B cell (primary cell): ENCODE results near the gene SPIRE1. TPM values are rescaled to one million over a fixed set of nuclear protein-coding genes. Genes with fewer than 3 reads are reported as not detected.

Experiments used
- ATAC-seq: fragments of 200-7000 bp; cut with Tn5 transposase; one replicate; pipeline ENCODE4 v1.10.0; 2021; ENCODE audit warnings: low read depth, mild to moderate bottlenecking, moderate number of reproducible peaks, moderate library complexity
- CTCF ChIA-PET: fragments of 350-600 bp; sonication (Branson Sonifier 250); formaldehyde crosslinking; loops from one replicate; lab custom pipeline; 2021; ENCODE audit warnings: antibody characterized with exemption, inconsistent platforms; lab: Charles Lee
- POLR2A ChIA-PET: fragments of 350-600 bp; sonication (Branson Sonifier 250); formaldehyde crosslinking; loops from one replicate; lab custom pipeline; 2021; ENCODE audit warnings: antibody characterized with exemption; lab: Charles Lee
- DNase-seq: peaks from one replicate; pipeline ENCODE4 v3.0.0; 2013
- H2AFZ ChIP-seq: 2 replicates; pipeline ENCODE4 v1.6.1; 2012; ENCODE audit warnings: mild to moderate bottlenecking, low read depth, low read length; ENCODE audit not compliant: insufficient read depth, poor library complexity, severe bottlenecking
- H3K27ac ChIP-seq, 2 donors: 1 replicate in 1 of 2; 2 replicates in 1 of 2; pipeline ENCODE4 v1.5.1; 2012 to 2013; ENCODE audit warnings: low read length in 2 of 2, mild to moderate bottlenecking in 2 of 2, moderate library complexity in 1 of 2
- H3K27me3 ChIP-seq, 4 experiments: fragments of 200-600 bp in 1 of 4; sonication (generic) in 1 of 4; replicated peaks in 1 of 4; 1 replicate in 2 of 4; 2 replicates in 2 of 4; pipeline versions ENCODE4 v1.6.1 to v1.7.0; 2013 to 2016; ENCODE audit warnings: low read length in 3 of 4, mild to moderate bottlenecking in 2 of 4, mixed read lengths in 1 of 4, moderate library complexity in 1 of 4; ENCODE audit not compliant: insufficient read depth in 4 of 4, control insufficient read depth in 3 of 4; ENCODE audit errors: control extremely low read depth in 1 of 4
- H3K36me3 ChIP-seq, 2 experiments: replicated peaks in 1 of 2; 1 replicate in 1 of 2; 2 replicates in 1 of 2; pipeline versions ENCODE4 v1.6.1 to v1.7.1; 2013; ENCODE audit warnings: low read length in 1 of 2; ENCODE audit not compliant: insufficient read depth in 2 of 2, control insufficient read depth in 1 of 2; ENCODE audit errors: control extremely low read depth in 1 of 2, extremely low read depth in 1 of 2
- H3K4me1 ChIP-seq, 2 donors: fragments of 200-600 bp in 1 of 2; sonication (generic) in 1 of 2; 1 replicate in 1 of 2; 2 replicates in 1 of 2; pipeline versions ENCODE4 v1.5.1 to v1.6.1; 2013 to 2017; ENCODE audit warnings: low read length in 2 of 2; ENCODE audit not compliant: control insufficient read depth in 2 of 2, insufficient read depth in 2 of 2
- H3K4me2 ChIP-seq: replicated peaks from 2 replicates; pipeline ENCODE3; 2012; ENCODE audit warnings: mild to moderate bottlenecking, low read depth, low read length; ENCODE audit not compliant: poor library complexity, severe bottlenecking
- H3K4me3 ChIP-seq, 5 experiments: fragments of 200-600 bp in 1 of 5; sonication (generic) in 1 of 5; 1 replicate in 3 of 5; 2 replicates in 2 of 5; pipeline versions ENCODE4 v1.5.1 to v1.7.0; 2011 to 2016; ENCODE audit warnings: low read length in 4 of 5, mild to moderate bottlenecking in 4 of 5, low read depth in 2 of 5, control low read depth in 1 of 5, moderate library complexity in 1 of 5; ENCODE audit not compliant: insufficient read depth in 1 of 5; ENCODE audit errors: control extremely low read depth in 1 of 5, extremely low read depth in 1 of 5
- H3K79me2 ChIP-seq: fragments of 200-600 bp; sonication (generic); one replicate; pipeline ENCODE4 v1.6.0; 2016; ENCODE audit warnings: low read length; ENCODE audit not compliant: control insufficient read depth, insufficient read depth
- H3K9ac ChIP-seq: fragments of 200-600 bp; sonication (generic); 2 replicates; pipeline ENCODE4 v1.6.1; 2017; ENCODE audit warnings: mild to moderate bottlenecking, low read length, moderate library complexity
- H3K9me3 ChIP-seq, 3 donors: one replicate each; pipeline versions ENCODE4 v1.6.1 to v1.7.1; 2013; ENCODE audit warnings: low read length in 2 of 3; ENCODE audit not compliant: control insufficient read depth in 2 of 3, insufficient read depth in 1 of 3; ENCODE audit errors: control extremely low read depth in 1 of 3
- H4K20me1 ChIP-seq: 2 replicates; pipeline ENCODE4 v1.6.0; 2012; ENCODE audit warnings: mild to moderate bottlenecking, low read length; ENCODE audit not compliant: insufficient read depth, control insufficient read depth, poor library complexity, severe bottlenecking
- H3K27ac Mint-ChIP-seq: one replicate; pipeline ENCODE4 v1.8.0; 2021; ENCODE audit warnings: mixed read lengths
- H3K27me3 Mint-ChIP-seq: one replicate; pipeline ENCODE4 v1.8.0; 2021; ENCODE audit warnings: mixed read lengths
- H3K4me1 Mint-ChIP-seq: one replicate; pipeline ENCODE4 v1.8.0; 2021; ENCODE audit warnings: mixed read lengths
- H3K4me3 Mint-ChIP-seq: one replicate; pipeline ENCODE4 v1.8.0; 2021; ENCODE audit warnings: mixed read lengths
- H3K9me3 Mint-ChIP-seq: one replicate; pipeline ENCODE4 v1.8.0; 2022; ENCODE audit warnings: mixed read lengths; ENCODE audit not compliant: insufficient read depth
- EZH2 ChIP-seq: IDR thresholded peaks from 2 replicates; pipeline ENCODE4 v1.6.1; 2012; ENCODE audit warnings: borderline replicate concordance, low read depth, mild to moderate bottlenecking, moderate library complexity, low read length; ENCODE audit not compliant: insufficient read depth, poor library complexity, severe bottlenecking
- WGBS: methylation state at CpG from one replicate; pipeline ENCODE4 v1.1.5; 2013; ENCODE audit warnings: missing lambda C conversion rate; ENCODE audit not compliant: insufficient coverage; 5-methylcytosine and 5-hydroxymethylcytosine counted together
- intact Hi-C: fragments of 100-400 bp; cut with micrococcal nuclease; formaldehyde crosslinking; loops from one replicate; pipeline ENCODE4 v1.10.0; 2022
- polyA plus RNA-seq: library from polyadenylated mRNA; depleted of rRNA; stranded (reverse); fragments of >200 nt; gene quantifications from 2 replicates; pipeline ENCODE4 v1.2.3, GENCODE V29; 2012
- total RNA-seq, 2 donors: library from RNA; stranded (reverse); fragments of 120-200 nt in 1 of 2; gene quantifications; 1 replicate in 1 of 2; 2 replicates in 1 of 2; pipeline versions ENCODE4 v1.2.3 to v1.2.4, GENCODE V29; 2013 to 2022
- TF ChIP-seq, protein P1 (sequence below): fragments of 200-600 bp; IDR thresholded peaks from one replicate; pipeline ENCODE4 v1.8.0; 2022; ENCODE audit warnings: antibody characterized with exemption, mild to moderate bottlenecking

Gene SPIRE1
- total and polyA plus RNA-seq, 2 donors (not counting 1 experiment from before 2014, with no cell fraction given) = 0.22 to 4.0 TPM

DNA sequence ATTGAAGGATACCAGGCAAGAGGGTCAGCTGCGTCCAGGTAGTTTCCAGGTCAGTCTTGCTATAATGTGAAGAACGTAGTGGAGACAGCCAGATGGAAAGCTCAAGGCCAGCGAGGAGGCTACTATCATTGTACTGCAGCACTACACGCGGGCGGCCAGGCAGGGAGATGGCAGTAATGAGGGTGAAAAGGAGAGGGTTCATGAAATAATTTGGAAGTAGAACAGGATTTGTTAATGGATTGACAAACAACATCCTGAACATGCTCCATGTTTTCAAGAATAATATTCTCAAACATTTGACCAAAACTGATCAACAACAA is 17.1 kb downstream of the SPIRE1 start:
- H3K36me3 ChIP-seq = no peaks in the 10 kb centered on the region
- no peaks in the 10 kb centered on the region for H3K9me3 Mint-ChIP-seq
- no peak for TF ChIP-seq EZH2
- TF ChIP-seq, protein P1, sequence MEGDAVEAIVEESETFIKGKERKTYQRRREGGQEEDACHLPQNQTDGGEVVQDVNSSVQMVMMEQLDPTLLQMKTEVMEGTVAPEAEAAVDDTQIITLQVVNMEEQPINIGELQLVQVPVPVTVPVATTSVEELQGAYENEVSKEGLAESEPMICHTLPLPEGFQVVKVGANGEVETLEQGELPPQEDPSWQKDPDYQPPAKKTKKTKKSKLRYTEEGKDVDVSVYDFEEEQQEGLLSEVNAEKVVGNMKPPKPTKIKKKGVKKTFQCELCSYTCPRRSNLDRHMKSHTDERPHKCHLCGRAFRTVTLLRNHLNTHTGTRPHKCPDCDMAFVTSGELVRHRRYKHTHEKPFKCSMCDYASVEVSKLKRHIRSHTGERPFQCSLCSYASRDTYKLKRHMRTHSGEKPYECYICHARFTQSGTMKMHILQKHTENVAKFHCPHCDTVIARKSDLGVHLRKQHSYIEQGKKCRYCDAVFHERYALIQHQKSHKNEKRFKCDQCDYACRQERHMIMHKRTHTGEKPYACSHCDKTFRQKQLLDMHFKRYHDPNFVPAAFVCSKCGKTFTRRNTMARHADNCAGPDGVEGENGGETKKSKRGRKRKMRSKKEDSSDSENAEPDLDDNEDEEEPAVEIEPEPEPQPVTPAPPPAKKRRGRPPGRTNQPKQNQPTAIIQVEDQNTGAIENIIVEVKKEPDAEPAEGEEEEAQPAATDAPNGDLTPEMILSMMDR = no peak
- no peak overlapping the region for H3K27ac Mint-ChIP-seq
- ATAC-seq (no peak), DNase-seq (no peak)
- WGBS = 100% methylated on average over 3 of the region's 6 CpGs
- POLR2A ChIA-PET = no interaction called here
- no peaks in the 10 kb centered on the region for H3K9me3 ChIP-seq
- H3K4me1 ChIP-seq = no peaks in the 10 kb centered on the region
- CTCF ChIA-PET = no interaction called here
- no peaks in the 10 kb centered on the region for H3K79me2 ChIP-seq
- no peaks in the 10 kb centered on the region for H4K20me1 ChIP-seq
- H3K4me1 Mint-ChIP-seq = no peaks in the 10 kb centered on the region
- H3K4me2 ChIP-seq = no peak overlapping the region
- no peak overlapping the region for H3K4me3 Mint-ChIP-seq
- no peak overlapping the region for H3K4me3 ChIP-seq
- H2AFZ ChIP-seq = no peak overlapping the region
- H3K27me3 Mint-ChIP-seq = peaks cover 25% of the 10 kb centered on the region
- no peak overlapping the region for H3K27ac ChIP-seq
- no peak overlapping the region for H3K9ac ChIP-seq
- peaks cover 0 to 5% (median 1%) of the 10 kb centered on the region in 4 experiments for H3K27me3 ChIP-seq
- intact Hi-C loops = no loop called here

DNA sequence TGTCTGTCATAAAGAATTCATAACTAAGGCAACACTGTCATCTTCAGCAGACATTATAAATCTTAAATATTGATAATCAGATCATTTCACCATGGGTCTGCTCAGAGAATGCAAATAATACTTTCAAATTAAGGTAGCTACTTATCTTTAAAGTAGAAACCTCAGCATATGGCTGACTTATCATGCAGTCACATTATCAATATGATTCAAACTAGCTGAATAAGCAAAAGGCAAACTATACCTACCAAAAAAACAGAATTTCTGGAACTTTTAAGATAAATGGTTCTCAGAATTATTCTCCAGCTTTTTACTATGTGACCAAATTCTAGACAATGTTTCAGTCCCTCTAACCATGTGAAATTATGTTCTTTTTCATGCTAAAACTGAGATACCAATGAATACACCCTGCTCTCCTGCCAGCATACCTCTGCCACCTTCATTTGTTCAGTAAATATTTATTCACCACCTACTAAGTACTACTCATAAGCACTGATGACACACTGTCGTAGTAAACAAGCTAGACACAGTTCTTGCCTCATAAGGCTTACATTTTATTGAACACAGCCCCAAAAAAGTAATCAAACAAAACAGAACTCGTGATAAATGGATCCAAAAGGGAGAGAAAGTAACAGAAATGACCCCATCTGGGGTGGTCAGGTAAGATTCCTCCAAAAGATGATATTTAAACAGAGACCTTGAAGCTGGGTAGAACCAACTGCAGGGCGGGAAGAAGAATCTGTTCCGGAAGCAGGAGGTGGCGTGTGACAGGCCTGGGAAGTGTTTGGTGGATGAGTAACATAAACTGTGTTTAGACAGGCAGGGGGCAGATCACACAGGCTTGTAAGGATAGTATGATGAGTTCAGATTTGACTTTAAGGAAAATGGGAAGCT is 17.7 kb downstream of the SPIRE1 start:
- H3K36me3 ChIP-seq = no peaks in the 10 kb centered on the region
- H4K20me1 ChIP-seq = no peaks in the 10 kb centered on the region
- no peak overlapping the region for H3K4me3 ChIP-seq
- H3K4me2 ChIP-seq = no peak overlapping the region
- no peaks in the 10 kb centered on the region for H3K9me3 ChIP-seq
- ATAC-seq (no peak), DNase-seq (no peak)
- Mint-ChIP-seq H3K27me3 (peaks cover 20% of the 10 kb centered on the region), H3K4me1 (no peaks in the 10 kb centered on the region), H3K9me3 (no peaks in the 10 kb centered on the region), H3K4me3 (no peak overlapping the region), H3K27ac (no peak overlapping the region)
- ChIA-PET POLR2A (no interaction called here), CTCF (no interaction called here)
- WGBS = 95% methylated on average over 3 of the region's 5 CpGs
- no peaks in the 10 kb centered on the region for H3K79me2 ChIP-seq
- intact Hi-C loops = no loop called here
- TF ChIP-seq, protein P1 = no peak
- no peak for TF ChIP-seq EZH2
- H2AFZ ChIP-seq = no peak overlapping the region
- no peak overlapping the region for H3K9ac ChIP-seq
- no peak overlapping the region for H3K27ac ChIP-seq
- peaks cover 0 to 5% (median 1%) of the 10 kb centered on the region in 4 experiments for H3K27me3 ChIP-seq
- H3K4me1 ChIP-seq = no peaks in the 10 kb centered on the region
